K562 treated with DMSO at 1 percent for 12 hours (cell line): Measurements from ENCODE around the gene TEX36. TPM values are rescaled to one million over a fixed set of nuclear protein-coding genes. Genes with fewer than 3 reads are reported as not detected.

Experiments used
- total RNA-seq: library from RNA; unstranded; fragments of 300-600 nt; gene quantifications from 2 replicates; pipeline ENCODE4 v1.2.3, GENCODE V29; 2022; ENCODE audit not compliant: insufficient read depth

Gene TEX36
- total RNA-seq = not detected in 2 replicates

GRCh38 chr10:125683063-125683462, at the start of gene TEX36:
TEX36 (minus strand) TSS chr10:125683163; CDS start chr10:125682989, 174 bp downstream.

GRCh38 chr10:125719173-125720001, 36.4 kb upstream of the TEX36 start, which contains the start of gene EDRF1:
EDRF1 (plus strand) TSS chr10:125719709; CDS start chr10:125719808, 99 bp downstream.

Other genes with a start within 250 kb of the TEX36 start
- gene EDRF1, start 36.5 kb upstream of the TEX36 start, total RNA-seq = 7.1 and 15.7 TPM in 2 replicates
- gene MMP21, start 92.7 kb upstream of the TEX36 start, total RNA-seq = not detected in 2 replicates
- 16.4 and 21.8 TPM in 2 replicates for gene UROS, start 140.1 kb upstream of the TEX36 start, total RNA-seq
- 28.2 and 47.6 TPM in 2 replicates for gene BCCIP, start 140.4 kb upstream of the TEX36 start, total RNA-seq
- 12.3 and 21.8 TPM in 2 replicates for gene DHX32, start 198.1 kb upstream of the TEX36 start, total RNA-seq
- gene FANK1, start 213.4 kb upstream of the TEX36 start, total RNA-seq = not detected in 2 replicates